HG02759 (cell line): Measurements from ENCODE around the gene OR52J3.

Source experiments
- ATAC-seq: cut with Tn5 transposase; IDR thresholded peaks from one replicate; pipeline ENCODE4 v1.9.1; 2021; ENCODE audit warnings: mild to moderate bottlenecking, moderate library complexity; ENCODE audit not compliant: unreplicated experiment

OR52J3 gene

GRCh38 chr11:5092821-5093585 lies 46.7 kb downstream of the OR52J3 start:
- no peak for ATAC-seq

- no peak for ATAC-seq
Measured at GRCh38 chr11:5096011-5096410, 49.7 kb downstream of the OR52J3 start.
